ENCODE measurements around the gene SERINC2.

DNA sequence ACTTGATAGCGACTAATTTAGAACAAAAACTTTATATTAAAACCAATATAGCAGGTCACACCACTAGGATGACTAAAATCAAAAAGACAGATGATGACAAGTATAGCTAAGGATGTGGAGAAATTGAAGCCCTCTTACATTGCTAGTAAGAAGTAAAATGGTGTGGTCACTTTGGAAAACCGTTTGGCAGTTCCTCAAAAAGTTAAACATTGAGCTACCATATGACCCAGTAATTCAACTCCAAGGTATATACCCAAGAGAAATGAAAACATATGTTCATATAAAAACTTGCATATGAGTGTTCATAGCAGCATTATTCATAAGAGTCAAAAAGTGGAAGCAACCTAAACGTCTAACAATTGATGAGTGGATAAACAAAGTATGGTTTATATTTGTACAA is 13.0 kb upstream of the SERINC2 start:
- TF ChIP-seq, protein P1, sequence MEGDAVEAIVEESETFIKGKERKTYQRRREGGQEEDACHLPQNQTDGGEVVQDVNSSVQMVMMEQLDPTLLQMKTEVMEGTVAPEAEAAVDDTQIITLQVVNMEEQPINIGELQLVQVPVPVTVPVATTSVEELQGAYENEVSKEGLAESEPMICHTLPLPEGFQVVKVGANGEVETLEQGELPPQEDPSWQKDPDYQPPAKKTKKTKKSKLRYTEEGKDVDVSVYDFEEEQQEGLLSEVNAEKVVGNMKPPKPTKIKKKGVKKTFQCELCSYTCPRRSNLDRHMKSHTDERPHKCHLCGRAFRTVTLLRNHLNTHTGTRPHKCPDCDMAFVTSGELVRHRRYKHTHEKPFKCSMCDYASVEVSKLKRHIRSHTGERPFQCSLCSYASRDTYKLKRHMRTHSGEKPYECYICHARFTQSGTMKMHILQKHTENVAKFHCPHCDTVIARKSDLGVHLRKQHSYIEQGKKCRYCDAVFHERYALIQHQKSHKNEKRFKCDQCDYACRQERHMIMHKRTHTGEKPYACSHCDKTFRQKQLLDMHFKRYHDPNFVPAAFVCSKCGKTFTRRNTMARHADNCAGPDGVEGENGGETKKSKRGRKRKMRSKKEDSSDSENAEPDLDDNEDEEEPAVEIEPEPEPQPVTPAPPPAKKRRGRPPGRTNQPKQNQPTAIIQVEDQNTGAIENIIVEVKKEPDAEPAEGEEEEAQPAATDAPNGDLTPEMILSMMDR (IDR thresholded peaks at IDR 0.05): no peak
- no peak for TF ChIP-seq POLR2A (IDR thresholded peaks at IDR 0.05)

Data from transverse colon (tissue), 3 donors.